GM21381 (cell line): ENCODE measurements around the gene TMEM18.

ENCODE experiments used
- ATAC-seq: cut with Tn5 transposase; IDR thresholded peaks from one replicate; pipeline ENCODE4 v1.9.1; 2021; ENCODE audit warnings: mild to moderate bottlenecking, moderate library complexity; ENCODE audit not compliant: unreplicated experiment

The TMEM18 gene

GRCh38 chr2:623130-623922 lies 53.9 kb downstream of the TMEM18 start:
- no peak for ATAC-seq

GRCh38 chr2:622357-622756 lies 54.8 kb downstream of the TMEM18 start:
- ATAC-seq, result no peak

GRCh38 chr2:621303-622099 lies 55.7 kb downstream of the TMEM18 start:
- no peak for ATAC-seq

- ATAC-seq, result no peak
Measured at GRCh38 chr2:620471-621302, 56.5 kb downstream of the TMEM18 start.

- no peak for ATAC-seq
Measured at GRCh38 chr2:620004-620403, 57.2 kb downstream of the TMEM18 start.

- ATAC-seq, result no peak
Measured at GRCh38 chr2:618422-618990, 58.7 kb downstream of the TMEM18 start.

GRCh38 chr2:618005-618404 lies 59.2 kb downstream of the TMEM18 start:
- ATAC-seq, result no peak
